Retina (tissue), 1 donor: ENCODE results near the gene EPB41L4B.
"Not testable (repeated sequence)": the region's sequence is repeated elsewhere in the genome, so short reads cannot be mapped to it uniquely, and the experiment has no call there.

ENCODE experiments used
- DNase-seq: peaks from one replicate; pipeline ENCODE4 v3.0.0-alpha.2; 2016

The EPB41L4B gene

DNA sequence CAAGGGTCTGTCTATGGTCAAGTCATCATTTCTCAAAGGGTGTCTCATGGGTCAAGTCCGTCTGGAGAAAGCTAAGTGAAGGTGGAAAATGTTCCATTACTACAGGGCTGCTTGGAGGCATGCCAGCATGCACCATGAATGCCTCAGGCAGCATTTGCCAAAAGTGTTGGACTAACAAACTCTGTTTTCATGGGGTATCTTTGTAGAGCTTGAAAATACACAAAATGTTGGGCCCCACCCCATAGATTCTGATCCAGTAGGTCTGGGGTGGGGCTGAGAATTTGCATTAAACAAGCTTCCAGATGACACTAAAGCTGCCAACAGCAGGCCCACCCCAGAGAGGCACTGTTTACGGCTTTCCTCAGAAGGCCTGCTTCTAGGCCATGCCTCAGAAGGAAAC is 78.8 kb downstream of the EPB41L4B start:
- no peak for DNase-seq

DNA sequence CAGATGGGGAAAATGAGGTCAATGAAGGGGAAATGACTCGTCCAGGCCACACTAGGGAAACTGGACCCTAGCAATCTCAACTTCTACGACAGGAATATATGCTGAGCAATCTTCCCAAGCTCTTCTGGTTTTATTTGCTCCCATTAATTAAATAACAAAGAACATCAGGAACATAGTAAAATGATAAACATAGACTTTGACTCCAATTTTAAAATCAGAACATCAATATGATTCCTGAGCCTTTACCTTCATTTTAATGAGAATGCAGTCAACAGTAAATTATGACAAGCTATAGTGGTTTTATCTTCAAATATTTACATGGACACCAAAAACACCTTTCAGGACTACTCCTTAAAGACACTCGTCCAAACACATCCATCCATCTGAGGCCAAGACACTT is 79.7 kb downstream of the EPB41L4B start:
- no peak for DNase-seq

DNA sequence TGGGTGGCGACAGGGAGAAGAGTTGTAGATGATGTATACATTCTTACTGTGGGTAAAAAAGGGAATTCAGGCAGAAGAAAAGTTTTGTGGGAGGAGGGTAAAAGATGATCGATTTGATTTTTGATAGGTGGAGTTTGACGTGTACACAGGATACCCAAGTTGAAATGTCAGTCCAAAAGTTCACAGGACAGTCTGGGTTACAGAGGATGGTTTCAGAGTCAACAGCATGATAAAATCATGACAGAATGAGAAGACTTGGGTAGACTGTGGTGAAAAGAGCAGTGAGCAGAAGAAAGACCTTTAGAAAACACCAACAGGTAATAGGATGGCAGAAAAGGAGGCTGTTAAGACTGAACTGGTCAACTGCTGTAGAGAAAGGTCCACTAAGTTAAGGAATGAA is 81.6 kb downstream of the EPB41L4B start:
- DNase-seq: no peak

DNA sequence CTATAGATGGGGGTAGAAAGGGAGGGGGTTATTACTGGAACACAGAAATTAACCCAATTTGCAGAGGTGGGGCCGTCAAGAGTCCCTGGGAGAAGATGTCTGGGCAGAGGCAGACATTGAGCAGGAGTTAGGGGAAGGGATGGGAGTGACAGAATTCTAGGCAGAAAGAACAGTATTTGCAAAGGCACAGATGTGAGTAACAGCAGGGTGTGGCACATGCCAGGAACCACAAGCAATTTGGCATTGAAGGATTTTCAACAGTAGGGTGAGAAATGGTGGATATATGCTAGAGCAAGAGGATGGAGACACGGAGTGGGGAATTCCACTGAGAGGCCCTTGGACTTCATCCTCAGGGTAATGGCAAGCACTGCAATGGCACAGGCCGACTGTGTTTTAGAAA is 82.2 kb downstream of the EPB41L4B start:
- DNase-seq: no peak

DNA sequence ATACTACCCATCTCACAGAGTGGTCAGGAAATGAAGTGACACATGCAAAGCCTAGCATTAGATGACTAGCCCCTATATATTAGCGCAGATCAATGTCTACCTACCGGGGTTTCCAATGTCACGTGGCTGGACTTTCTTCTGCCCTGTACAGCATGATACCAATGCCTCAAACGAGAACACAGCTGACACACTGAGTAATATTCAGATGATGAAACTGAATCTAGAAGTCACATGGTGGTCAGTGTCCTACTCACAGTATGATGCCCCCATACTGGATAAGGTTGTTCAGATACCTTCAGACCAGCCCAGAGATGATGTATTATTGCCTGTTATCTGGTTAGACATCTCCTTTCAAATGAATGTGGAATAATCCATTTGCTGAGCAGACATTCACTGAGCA is 82.7 kb downstream of the EPB41L4B start:
- DNase-seq: no peak

DNA sequence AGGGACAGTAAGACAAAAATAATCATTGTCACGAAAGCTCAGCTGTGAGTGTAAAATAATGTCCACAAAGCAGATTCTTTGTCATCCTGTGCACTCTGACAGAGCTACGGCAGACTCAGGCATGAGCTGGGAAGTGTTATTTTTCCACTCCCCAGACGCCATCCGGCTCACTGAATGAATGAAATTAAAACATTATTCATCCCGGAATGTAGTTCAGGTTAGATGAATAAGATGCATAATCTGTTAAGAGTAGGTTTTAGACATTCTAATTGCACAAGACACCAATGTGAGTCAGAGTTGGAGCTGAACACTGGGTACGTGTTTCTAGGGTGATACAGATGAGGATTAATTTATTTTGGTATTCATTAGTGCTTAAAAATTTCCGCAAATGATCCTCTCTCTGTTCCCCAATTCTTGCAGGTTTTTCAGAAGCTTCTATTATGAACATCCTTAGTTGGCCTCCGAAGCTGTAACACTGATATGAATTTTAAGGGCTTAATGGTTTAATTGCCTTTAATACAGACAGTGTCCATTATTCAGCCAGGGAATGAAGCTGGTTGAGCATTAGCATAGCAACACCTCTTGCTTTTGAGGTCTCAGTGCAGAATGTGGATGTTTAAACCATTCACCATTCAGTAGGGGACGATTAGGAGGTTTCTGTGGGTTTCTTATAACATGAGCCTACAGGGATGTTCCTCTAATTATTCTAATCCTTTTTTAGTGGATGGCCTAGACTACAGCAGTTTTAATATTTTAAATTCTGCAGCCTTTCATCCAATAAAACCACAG is 88.2 kb downstream of the EPB41L4B start:
- DNase-seq: no peak

DNA sequence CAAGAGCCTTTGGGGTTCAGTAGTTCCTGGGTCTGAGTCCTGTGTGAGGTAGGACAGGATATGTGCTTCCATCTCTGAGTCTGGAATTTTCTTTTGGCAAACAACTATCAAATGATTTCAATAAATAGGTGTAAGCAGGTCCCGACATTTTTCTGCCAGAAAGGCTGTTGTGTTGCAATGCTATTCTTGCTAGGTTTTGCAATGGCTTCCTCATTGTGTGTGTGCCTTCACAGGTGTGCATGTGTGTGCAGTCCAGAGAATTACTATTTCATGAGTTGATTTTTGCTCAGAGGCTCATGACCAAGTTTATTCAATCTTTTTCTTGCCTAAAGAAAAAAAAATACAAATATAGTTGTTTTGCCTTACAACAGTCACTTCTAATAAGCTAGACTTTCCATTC is 89.3 kb downstream of the EPB41L4B start:
- no peak for DNase-seq

DNA sequence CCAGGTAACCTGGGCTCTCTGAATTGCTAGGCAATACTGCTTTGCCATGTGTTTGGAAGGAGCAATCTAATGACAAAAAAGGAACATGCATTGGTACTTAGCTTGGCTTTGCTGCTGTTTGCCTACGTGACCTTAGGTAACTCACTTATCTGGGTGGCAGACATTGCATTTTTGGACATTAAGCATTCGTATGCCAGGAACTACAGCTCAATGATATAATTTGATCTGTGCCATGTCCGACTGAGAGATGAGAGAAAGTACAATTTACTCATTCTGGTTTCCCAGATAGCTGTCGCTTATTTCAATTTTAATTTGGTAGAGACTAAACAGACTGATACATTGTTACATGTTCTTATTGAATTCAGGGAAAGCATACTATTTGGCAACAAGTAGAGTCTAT is 90.6 kb downstream of the EPB41L4B start:
- no peak for DNase-seq

DNA sequence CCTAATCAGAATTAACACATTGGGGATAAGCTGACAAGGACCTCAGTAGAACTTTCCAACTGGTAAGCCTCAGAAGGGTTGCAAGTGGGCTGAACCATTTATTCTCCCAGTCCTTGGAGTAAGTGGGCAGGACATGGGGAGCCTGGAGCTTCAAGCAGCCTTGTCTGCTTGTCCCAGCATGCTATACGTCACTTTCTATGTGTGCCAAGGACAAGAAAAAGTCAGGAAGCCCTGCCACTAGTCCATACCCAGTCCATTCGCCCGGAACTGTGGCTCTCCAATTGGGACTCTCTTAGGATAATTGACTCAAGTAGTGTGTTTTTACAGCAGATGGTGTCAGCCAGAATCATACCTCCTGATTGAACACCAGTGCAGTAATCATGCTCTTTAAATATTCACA is 91.2 kb downstream of the EPB41L4B start:
- no peak for DNase-seq

DNA sequence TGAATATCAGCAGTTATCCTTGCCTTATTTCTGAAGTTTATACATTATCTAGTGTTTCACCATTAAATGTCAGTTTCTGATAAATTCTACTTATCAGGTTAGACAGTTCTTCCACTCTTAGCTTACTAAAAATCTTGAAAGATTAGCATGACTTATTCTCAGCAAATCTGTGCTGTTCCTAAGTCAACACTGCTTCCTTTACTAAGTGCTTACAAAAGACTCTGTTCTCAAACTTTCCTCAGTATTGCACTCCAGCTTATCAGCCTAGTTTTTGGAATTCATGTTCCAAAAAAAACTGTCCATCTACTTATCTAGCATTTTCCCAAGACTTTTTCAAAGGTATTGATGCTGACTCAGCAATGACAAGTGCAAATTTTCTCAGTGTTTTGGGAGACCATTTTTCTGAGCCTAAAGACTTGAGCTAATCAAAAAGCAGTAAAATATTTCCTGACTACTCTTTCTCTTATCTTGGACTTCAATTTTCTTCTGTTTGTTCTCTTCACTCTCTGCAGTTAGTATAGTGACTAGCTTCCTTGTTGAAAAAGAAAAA is 92.7 kb downstream of the EPB41L4B start:
- DNase-seq: no peak

DNA sequence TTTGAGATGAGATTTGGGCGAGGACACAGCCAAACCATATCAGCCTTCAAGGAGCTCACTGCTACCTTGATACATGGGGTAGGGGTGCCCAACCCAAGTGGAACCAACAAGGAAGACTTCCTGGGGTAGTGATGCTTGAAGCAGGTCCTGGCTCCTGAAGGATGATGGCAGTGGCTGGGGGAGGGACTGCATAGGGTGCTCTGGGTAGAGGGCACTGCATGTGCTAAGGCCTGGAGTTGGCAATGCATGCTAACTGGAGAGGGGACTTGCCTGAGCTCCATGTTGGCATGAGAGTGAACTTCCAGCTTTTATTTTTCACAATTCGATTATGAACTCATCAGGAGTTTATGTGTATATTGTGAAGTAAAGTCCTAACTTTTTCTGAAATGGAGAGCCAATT is 95.2 kb downstream of the EPB41L4B start:
- DNase-seq: no peak

DNA sequence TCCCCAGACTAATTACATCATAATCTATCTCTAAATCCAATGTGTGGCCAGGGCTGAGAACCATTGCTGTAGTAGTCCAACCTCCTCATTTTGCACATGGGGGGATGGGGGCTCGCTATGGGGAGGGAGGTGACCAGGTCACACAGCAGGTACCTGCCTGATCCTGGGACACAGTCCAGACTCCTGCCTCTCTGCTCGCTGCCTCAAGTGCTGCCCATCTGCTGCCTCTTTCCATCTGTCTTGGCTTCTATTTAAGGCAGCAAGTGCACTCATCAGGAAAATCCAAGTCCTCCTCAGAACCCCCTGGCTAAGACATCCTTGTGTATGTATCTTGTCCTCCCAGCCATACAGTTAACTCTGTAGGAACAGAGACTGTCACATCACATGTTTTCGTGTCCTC is 96.1 kb downstream of the EPB41L4B start:
- no peak for DNase-seq

DNA sequence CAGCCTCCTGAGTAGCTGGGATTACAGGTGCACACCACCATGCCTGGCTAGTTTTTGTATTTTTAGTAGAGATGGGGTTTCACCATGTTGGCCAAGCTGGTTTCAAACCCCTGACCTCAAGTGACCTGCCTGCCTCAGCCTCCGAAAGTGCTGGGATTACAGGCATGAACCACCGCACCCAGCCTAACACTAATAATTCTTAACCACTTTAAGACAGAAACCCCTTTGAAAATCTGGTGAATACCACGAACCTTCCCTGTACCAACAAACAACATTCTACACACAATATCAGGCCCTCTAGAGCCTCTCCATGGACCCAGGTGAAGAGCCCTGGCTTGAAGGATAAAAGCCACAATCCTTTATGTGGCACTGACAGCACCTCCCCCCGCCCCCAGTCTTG is 102.6 kb downstream of the EPB41L4B start:
- not testable (repeated sequence) for DNase-seq

DNA sequence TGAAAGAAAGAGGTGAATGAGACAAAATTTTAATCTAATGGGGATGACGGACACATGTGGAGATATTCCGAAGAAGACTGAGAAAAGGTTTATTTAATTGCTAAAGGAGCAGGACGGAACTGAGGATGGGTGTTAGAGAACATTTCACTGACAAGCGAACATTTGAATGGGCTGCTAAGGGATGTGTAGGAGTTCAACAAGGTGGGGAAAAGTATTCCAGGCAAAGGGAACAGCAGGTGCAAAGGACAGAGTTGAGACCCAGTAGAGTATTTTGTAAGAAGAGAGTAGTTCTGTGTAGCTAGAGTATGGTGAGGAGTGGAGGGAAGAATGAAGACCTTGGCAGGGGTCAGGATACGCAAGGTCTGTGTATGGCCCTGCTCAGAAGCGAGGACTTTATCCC is 106.4 kb downstream of the EPB41L4B start:
- no peak for DNase-seq

DNA sequence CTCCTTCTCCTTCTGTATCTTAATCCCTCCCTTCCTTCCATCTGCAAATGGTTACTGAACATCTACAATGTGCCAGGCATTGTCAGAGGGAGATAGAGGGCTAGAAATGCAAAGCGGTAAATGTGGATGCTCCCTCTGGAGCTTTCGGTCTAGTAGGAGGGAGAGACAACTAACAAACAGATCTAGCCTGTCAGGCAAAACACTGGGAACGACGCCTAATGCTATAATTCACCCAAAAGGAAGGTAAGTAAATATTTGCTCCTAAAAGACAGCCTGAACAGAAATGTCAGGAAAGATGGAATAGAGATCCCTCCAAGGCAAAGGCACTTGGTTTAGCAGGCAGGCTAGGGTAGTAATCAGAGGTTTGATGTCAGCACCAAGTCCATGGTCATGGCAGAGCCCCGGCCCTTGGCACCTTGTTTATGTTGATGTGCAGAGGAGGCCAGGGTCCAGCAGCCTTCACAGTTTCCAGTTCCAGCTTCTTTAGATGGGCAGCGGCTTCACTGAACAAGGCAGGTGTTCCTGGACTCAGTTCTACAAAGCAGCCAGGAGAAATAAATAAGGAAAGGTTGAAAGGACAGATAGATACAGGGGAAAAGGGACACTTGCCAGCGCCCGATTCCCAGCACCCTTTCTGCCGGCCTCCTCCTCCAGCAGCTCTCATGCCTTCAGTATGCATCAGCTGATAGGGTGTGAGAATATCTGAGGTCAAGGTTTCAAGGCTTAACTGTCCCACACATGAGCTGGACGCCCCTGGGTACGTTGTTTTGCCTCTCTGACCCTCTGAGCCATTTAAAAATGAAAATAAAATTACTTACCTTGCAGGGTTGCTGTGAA is 107.4 kb downstream of the EPB41L4B start:
- DNase-seq: no peak

DNA sequence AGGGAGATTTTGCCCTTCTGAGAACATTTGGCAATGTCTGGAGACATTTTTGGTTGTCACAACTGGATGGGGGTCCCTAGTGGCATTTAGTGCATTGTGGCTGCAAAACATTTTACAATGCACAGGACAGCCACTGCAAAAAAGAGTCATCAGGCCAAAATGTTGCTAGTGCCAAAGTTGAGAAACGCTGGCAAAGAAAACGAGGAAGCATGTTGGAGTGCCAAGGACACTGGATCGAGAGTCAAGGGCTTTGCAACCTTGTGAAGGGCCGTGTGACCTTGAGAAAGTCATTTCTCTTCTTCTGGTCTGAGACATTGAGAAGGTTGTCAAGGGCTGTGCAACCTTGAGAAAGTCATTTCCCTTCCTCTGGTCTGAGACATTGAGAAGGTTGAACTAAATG is 108.1 kb downstream of the EPB41L4B start:
- DNase-seq: no peak

DNA sequence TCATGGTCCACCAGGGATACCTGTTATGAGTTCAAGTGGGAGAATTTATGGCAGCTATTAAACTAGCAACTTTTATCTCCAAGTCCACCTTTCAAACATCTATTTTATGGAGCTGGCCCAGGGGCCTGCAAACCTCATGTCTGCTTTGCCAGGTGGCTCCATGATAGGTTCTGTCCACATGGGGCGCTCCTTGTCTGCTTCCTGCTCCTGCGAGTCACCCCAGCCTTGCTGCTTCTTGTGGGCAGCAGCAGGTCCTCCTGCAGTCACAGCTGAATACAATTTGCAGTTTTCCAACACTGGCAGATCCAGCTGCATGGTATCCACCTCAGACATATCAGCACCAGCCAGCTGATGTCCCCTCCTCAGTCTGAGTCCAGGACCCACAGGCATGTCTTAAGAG is 114.2 kb downstream of the EPB41L4B start:
- no peak for DNase-seq

DNA sequence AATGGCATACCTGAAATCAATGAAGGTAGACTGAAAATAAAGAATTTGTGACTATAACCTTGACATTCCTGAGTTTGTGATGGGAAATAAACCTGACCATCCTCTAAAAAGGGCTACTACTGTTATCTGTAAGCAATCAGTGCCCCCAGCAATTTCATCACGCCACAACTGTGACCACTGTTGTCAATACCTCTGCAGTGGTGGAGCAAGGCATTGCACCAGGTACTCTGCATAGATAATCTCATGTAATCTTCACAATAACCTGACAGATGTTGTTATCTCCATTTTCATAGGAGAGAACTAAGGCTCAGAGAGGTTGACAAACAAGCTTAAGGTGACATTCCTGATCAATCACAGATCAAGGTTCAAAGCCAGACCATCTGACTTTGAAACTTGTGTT is 115.3 kb downstream of the EPB41L4B start:
- no peak for DNase-seq

DNA sequence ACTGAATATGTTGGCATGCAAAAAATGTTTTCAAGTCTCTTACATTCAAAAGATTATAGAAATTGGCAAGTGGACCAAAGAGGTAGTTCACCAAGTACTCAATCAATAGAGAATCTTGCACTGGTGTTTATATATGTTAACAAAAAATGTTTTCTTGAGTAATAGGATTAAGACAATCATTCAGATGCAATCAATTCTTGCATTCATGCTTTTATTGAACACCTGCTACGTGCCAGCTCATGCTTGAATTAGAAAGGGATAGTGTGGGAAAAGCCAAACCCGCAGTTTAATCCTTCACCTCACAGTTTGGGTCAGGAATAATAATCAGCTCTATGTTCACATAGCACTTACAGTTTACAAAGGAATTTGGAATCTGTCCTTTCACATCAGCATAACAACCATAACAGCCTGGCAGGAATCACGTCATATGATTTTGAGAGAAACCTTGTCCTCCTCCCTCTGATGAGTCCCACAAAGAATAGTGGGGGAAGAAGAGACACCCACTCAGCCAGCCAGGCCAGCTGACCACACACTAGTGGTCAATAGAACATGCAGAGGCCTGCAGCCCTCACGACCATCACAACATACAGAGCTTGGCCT is 117.0 kb downstream of the EPB41L4B start:
- DNase-seq: no peak

DNA sequence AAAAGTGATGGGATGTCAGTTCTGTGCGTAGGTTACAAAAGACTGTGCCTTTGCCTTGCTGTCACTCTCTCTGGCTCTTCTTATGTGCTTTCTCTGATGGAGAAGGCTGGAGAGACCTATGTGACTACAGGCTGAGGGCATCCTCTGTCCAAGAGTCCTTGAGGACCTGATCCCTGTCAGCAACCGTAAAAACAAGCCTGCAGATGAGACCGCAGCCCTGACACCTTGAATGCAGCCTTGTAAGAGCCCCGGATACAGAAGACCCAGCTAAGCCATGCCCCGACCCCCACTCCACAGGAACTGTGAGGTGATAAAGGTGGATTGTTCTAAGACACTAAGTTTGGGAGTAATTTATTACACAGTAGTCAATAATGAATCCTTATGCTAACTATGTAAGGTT is 121.2 kb downstream of the EPB41L4B start:
- no peak for DNase-seq

DNA sequence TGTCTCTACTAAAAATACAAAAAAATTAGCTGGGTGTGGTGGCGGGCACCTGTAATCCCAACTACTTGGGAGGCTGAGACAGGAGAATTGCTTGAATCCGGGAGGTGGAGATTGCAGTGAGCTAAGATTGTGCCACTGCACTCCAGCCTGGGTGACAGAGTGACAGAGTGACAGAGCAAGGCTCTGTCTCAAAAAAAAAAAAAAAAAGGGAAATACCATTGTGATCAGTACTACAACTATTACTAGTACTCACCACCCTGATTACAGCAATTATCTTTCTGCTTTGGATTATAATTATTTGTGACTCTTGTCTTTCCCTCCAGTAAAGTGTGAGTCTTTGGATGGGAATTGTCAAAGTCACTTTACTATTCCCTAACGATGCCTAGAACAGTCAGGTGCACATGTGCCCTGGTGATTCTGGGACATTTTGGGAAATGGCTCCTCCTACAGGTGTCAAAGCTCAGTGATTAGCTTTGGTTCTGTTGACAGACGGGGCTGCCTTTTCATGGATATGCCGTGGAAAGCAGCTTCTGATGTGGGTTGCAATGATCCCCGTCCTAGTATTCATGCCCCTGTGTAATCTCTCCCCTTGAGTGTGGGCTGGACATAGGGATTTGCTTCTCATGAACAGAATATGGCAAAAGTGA is 122.0 kb downstream of the EPB41L4B start:
- DNase-seq: no peak

DNA sequence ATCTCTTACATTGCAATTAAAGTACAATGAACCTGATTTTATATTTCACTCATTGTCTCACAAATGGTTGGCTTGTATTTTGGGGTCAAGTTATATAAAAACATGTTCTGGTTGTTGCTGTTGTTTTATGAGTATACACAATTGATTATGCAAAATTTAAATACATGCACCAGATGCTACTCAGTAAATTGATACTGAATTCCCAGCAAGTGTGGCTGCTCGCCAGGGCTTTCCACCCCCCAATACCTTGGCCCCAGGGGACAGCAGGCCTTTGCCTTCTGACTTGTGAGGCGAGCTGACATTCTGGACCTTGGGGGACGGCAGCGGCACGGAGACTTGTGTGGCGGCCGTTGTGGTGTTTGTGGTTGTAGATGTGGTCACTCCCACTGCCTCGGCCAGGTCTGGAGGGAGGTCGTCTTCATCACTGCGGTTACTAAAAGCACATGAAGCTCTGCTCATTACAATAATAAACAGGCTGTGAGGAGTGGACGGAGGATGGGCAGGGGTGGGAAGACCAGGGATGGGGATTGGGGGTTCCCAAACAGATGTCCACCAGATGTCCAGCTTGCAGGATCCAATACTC is 126.8 kb downstream of the EPB41L4B start:
- DNase-seq: no peak
